GM18502 (cell line): Measurements from ENCODE around the gene IER5L.
"Not testable (repeated sequence)": the region's sequence is repeated elsewhere in the genome, so short reads cannot be mapped to it uniquely, and the experiment has no call there.

Source experiments
- ATAC-seq: cut with Tn5 transposase; IDR thresholded peaks from one replicate; pipeline ENCODE4 v1.9.1; 2021; ENCODE audit warnings: mild to moderate bottlenecking; ENCODE audit not compliant: unreplicated experiment, poor library complexity

The IER5L gene

GRCh38 chr9:129204840-129205239 lies 26.8 kb upstream of the IER5L start:
- no peak for ATAC-seq

GRCh38 chr9:129203556-129203909 lies 25.5 kb upstream of the IER5L start:
- ATAC-seq = no peak

- peak; percentile 92 for ATAC-seq
Measured at GRCh38 chr9:129202613-129203555, 24.8 kb upstream of the IER5L start.

GRCh38 chr9:129201866-129202265 lies 23.8 kb upstream of the IER5L start:
- no peak for ATAC-seq

- no peak for ATAC-seq
Measured at GRCh38 chr9:129201289-129201688, 23.2 kb upstream of the IER5L start.

GRCh38 chr9:129200255-129200654 lies 22.2 kb upstream of the IER5L start:
- ATAC-seq = no peak

GRCh38 chr9:129199044-129199435 lies 21.0 kb upstream of the IER5L start:
- no peak for ATAC-seq

GRCh38 chr9:129198319-129199043 lies 20.4 kb upstream of the IER5L start:
- ATAC-seq = no peak

- ATAC-seq = no peak
Measured at GRCh38 chr9:129197978-129198318, 19.9 kb upstream of the IER5L start.

GRCh38 chr9:129197045-129197444 lies 19.0 kb upstream of the IER5L start:
- not testable (repeated sequence) for ATAC-seq

- no peak for ATAC-seq
Measured at GRCh38 chr9:129195606-129196005, 17.5 kb upstream of the IER5L start.

- ATAC-seq = no peak
Measured at GRCh38 chr9:129194221-129194620, 16.2 kb upstream of the IER5L start.

GRCh38 chr9:129193655-129194054 lies 15.6 kb upstream of the IER5L start:
- ATAC-seq = no peak

- no peak for ATAC-seq
Measured at GRCh38 chr9:129191234-129191633, 13.2 kb upstream of the IER5L start.

GRCh38 chr9:129189971-129190370 lies 11.9 kb upstream of the IER5L start:
- not testable (repeated sequence) for ATAC-seq

- no peak for ATAC-seq
Measured at GRCh38 chr9:129187042-129187441, 9.0 kb upstream of the IER5L start.

GRCh38 chr9:129185991-129186390 lies 7.9 kb upstream of the IER5L start:
- no peak for ATAC-seq

GRCh38 chr9:129185402-129185801 lies 7.3 kb upstream of the IER5L start:
- ATAC-seq = no peak

GRCh38 chr9:129184596-129185122 lies 6.6 kb upstream of the IER5L start:
- ATAC-seq = no peak

- no peak for ATAC-seq
Measured at GRCh38 chr9:129184219-129184524, 6.1 kb upstream of the IER5L start.

GRCh38 chr9:129183495-129184218 lies 5.6 kb upstream of the IER5L start:
- no peak for ATAC-seq
